Measurements from ENCODE around the gene CNIH1.
A peak's percentile ranks its signal among the peaks of the same experiment; 100 is the strongest.
"Not testable (repeated sequence)": the region's sequence is repeated elsewhere in the genome, so short reads cannot be mapped to it uniquely, and the experiment has no call there.

CNIH1 gene

DNA sequence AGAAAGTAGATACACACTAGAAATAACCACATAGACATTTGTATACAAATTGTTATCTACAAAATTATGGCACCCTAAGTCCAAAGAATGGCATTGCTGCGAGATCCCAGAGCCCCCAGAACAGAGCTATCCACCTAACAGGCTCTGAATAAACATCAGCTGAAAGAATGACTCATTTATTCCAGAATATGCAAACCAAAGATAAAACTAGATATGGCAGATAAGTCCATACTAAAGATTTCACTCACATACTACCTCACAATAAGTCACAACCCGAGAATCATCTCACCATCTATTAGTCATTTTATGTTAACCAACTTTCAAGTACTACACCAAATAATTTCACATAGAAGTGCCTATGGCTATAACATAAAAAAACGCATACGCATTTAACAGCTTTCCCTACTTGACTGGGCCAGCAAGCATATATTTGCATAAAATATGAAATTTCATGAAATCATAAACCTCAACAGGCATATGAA lies 5.6 kb downstream of the CNIH1 start:
- DNase-seq (no peak), ATAC-seq (replicated peaks) (peak; percentile 57 to 65)
- Mint-ChIP-seq H3K4me1 (peaks cover 24 to 73% of the 10 kb centered on the region in 2 donors), H3K9me3 (no peaks in the 10 kb centered on the region), H3K36me3 (peaks cover 30 to 41% of the 10 kb centered on the region in 2 donors), H3K27ac (peak overlapping the region; percentile 59), H3K27me3 (no peaks in the 10 kb centered on the region), H3K4me3 (no peak overlapping the region)

DNA sequence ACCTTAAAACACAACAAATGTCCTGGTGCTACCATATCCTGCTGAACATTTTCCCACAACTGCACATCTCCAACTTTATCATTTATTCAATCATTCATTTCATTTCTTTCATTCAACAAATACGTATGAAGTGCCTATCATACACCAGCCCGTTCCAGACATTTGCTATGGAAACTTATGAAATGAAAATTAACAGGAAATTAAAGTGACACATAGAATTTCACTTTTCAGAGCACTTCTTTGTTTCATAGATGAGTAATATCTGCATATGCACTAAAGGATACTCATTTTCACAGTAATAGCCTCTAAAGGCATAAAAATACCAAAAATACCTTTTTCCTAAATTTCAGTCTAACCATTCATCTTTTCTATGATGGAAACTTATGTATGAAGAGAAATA lies 12.6 kb downstream of the CNIH1 start:
- Mint-ChIP-seq H3K27ac (no peak overlapping the region), H3K4me1 (peaks cover 0 to 11% of the 10 kb centered on the region in 2 donors), H3K27me3 (no peaks in the 10 kb centered on the region), H3K4me3 (no peak overlapping the region), H3K36me3 (peaks cover 30 to 50% of the 10 kb centered on the region in 2 donors), H3K9me3 (no peaks in the 10 kb centered on the region)
- DNase-seq (no peak), ATAC-seq (replicated peaks) (no peak)

DNA sequence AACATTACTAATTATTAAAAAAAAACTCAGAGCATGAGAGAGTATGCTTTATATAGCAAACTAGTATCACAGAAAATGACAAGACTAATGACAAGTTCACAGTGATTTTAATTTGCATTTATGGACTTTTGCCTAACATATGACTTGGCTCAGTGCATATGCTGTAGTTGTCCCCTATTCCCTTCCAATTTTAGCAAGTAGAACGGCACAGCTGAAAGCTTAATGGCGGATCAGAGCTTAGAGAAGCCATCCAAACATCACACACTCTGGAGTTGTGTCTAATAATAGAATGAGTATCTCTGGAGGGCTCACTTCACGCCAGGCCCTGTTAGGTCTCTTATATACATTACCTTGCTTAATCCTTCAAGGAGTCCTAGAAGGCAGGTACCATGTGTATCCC lies 13.3 kb downstream of the CNIH1 start:
- Mint-ChIP-seq H3K27me3 (no peaks in the 10 kb centered on the region), H3K27ac (no peak overlapping the region), H3K36me3 (peaks cover 30 to 50% of the 10 kb centered on the region in 2 donors), H3K9me3 (no peaks in the 10 kb centered on the region), H3K4me3 (no peak overlapping the region), H3K4me1 (peaks cover 0 to 4% of the 10 kb centered on the region in 2 donors)
- DNase-seq (no peak), ATAC-seq (replicated peaks) (no peak)

GRCh38 chr14:54425537-54426274 lies 15.5 kb downstream of the CNIH1 start:
- no peaks in the 10 kb centered on the region for H3K27me3 Mint-ChIP-seq
- no peaks in the 10 kb centered on the region for H3K9me3 Mint-ChIP-seq
- H3K4me3 Mint-ChIP-seq = no peak overlapping the region
- peaks cover 24 to 39% of the 10 kb centered on the region in 2 donors for H3K36me3 Mint-ChIP-seq
- peak overlapping the region; percentile 70 for H3K27ac Mint-ChIP-seq
- DNase-seq = no peak
- no peak for ATAC-seq (replicated peaks)
- peaks cover 1 to 2% of the 10 kb centered on the region in 2 donors for H3K4me1 Mint-ChIP-seq

- H3K27ac Mint-ChIP-seq = peak overlapping the region; percentile 70
- peaks cover 4 to 8% of the 10 kb centered on the region in 2 donors for H3K4me1 Mint-ChIP-seq
- ATAC-seq (replicated peaks) = no peak
- DNase-seq = no peak
- peaks cover 22 to 36% of the 10 kb centered on the region in 2 donors for H3K36me3 Mint-ChIP-seq
- no peak overlapping the region for H3K4me3 Mint-ChIP-seq
- H3K9me3 Mint-ChIP-seq = no peaks in the 10 kb centered on the region
- H3K27me3 Mint-ChIP-seq = no peaks in the 10 kb centered on the region
These were observed 16.1 kb downstream of the CNIH1 start for GRCh38 chr14:54425068-54425467.

GRCh38 chr14:54424479-54424901 lies 16.7 kb downstream of the CNIH1 start:
- no peak overlapping the region for H3K4me3 Mint-ChIP-seq
- H3K27ac Mint-ChIP-seq = no peak overlapping the region
- no peaks in the 10 kb centered on the region for H3K27me3 Mint-ChIP-seq
- H3K4me1 Mint-ChIP-seq = peaks cover 4 to 8% of the 10 kb centered on the region in 2 donors
- no peaks in the 10 kb centered on the region for H3K9me3 Mint-ChIP-seq
- DNase-seq (no peak), ATAC-seq (replicated peaks) (no peak)
- H3K36me3 Mint-ChIP-seq = peaks cover 20 to 31% of the 10 kb centered on the region in 2 donors

GRCh38 chr14:54423991-54424390 lies 17.2 kb downstream of the CNIH1 start:
- Mint-ChIP-seq H3K27ac (no peak overlapping the region), H3K27me3 (no peaks in the 10 kb centered on the region), H3K4me3 (no peak overlapping the region), H3K4me1 (peaks cover 4 to 8% of the 10 kb centered on the region in 2 donors), H3K9me3 (no peaks in the 10 kb centered on the region), H3K36me3 (peaks cover 15 to 26% of the 10 kb centered on the region in 2 donors)
- no peak for ATAC-seq (replicated peaks)
- no peak for DNase-seq

DNA sequence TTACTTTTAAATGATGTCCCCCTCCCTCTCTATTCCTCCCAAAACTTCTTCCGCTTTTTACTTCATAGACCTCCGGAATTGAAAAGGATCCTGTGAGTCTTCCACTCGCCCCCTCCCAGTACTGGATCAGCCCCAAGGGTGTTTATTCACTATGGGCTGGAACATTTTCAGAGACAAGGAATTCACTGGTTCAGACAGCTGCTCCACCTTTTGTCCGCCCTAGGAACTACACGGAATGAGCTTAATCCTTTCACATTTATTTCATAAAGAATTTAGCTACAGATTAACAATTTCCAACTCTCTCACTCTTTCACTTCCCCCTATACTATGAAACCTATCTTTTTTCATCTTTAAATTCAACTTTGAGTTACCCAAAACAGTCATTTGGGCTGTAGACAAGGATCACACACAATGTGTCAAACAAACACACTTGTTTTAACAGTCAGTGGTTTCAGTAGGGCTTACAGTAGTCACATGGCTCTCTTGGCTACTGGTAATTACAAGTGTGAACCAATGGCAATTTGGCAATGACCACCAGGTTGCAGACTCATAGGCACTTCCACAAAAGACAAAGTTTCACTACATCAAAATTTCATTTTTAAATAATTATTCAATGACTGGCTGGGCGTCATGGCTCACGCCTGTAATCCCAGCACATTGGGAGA lies 20.6 kb downstream of the CNIH1 start:
- ATAC-seq (replicated peaks) (peak; percentile 66 to 79), DNase-seq (no peak)
- Mint-ChIP-seq H3K4me1 (peaks cover 4 to 8% of the 10 kb centered on the region in 2 donors), H3K4me3 (no peak overlapping the region), H3K9me3 (no peaks in the 10 kb centered on the region), H3K27me3 (no peaks in the 10 kb centered on the region), H3K27ac (peak overlapping the region; percentile 68), H3K36me3 (peaks cover 6 to 15% of the 10 kb centered on the region in 2 donors)

DNA sequence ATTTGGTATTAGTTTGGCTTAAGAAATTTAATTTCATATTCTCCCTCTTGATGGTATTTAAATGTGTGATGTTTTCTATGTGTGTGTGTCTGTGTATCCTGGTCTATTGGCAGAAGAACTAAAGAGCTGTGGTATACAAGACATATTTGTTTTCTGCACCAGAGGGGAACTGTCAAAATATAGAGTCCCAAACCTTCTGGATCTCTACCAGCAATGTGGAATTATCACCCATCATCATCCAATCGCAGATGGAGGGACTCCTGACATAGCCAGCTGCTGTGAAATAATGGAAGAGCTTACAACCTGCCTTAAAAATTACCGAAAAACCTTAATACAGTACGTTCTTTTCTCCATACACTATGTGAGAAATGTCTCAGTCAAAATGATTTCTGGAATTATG lies 29.8 kb downstream of the CNIH1 start:
- Mint-ChIP-seq H3K4me3 (no peak overlapping the region), H3K9me3 (peaks cover 0 to 3% of the 10 kb centered on the region in 2 donors), H3K27ac (no peak overlapping the region), H3K36me3 (peaks cover 8 to 20% of the 10 kb centered on the region in 2 donors), H3K4me1 (no peaks in the 10 kb centered on the region), H3K27me3 (no peaks in the 10 kb centered on the region)
- DNase-seq = no peak
- no peak for ATAC-seq (replicated peaks)

GRCh38 chr14:54410215-54410614 lies 31.0 kb downstream of the CNIH1 start:
- DNase-seq (no peak), ATAC-seq (replicated peaks) (no peak)
- Mint-ChIP-seq H3K27me3 (no peaks in the 10 kb centered on the region), H3K4me1 (no peaks in the 10 kb centered on the region), H3K27ac (no peak overlapping the region), H3K4me3 (no peak overlapping the region), H3K9me3 (peaks cover 0 to 3% of the 10 kb centered on the region in 2 donors), H3K36me3 (peaks cover 11 to 20% of the 10 kb centered on the region in 2 donors)

DNA sequence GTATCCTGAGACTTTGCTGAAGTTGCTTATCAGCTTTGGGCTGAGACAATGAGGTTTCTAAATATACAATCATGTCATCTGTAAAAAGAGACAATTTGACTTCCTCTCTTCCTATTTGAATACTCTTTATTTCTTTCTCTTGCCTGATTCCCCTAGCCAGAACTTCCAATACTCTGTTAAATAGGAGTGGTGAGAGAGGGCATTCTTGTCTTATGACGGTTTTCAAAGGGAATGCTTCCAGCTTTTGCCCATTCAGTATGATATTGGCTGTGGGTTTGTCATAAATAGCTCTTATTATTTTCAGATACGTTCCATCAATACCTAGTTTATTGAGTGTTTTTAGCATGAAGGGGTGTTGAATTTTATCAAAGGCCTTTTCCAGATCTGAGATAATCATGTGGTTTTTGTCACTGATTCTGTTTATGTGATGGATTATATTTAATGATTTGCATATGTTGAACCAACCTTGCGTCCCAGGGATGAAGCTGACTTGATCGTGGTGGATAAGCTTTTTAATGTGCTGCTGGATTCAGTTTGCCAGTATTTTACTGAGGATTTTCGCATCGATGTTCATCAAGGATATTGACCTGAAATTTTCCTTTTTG lies 37.7 kb downstream of the CNIH1 start:
- not testable (repeated sequence) for DNase-seq; H3K4me3 Mint-ChIP-seq; H3K9me3 Mint-ChIP-seq; H3K4me1 Mint-ChIP-seq; ATAC-seq (replicated peaks); H3K27ac Mint-ChIP-seq; H3K27me3 Mint-ChIP-seq
- peaks cover 11 to 15% of the 10 kb centered on the region in 2 donors for H3K36me3 Mint-ChIP-seq

GRCh38 chr14:54399560-54399959 lies 41.6 kb downstream of the CNIH1 start:
- ATAC-seq (replicated peaks) (no peak), DNase-seq (no peak)
- no peak overlapping the region for H3K27ac Mint-ChIP-seq
- H3K4me3 Mint-ChIP-seq = no peak overlapping the region
- H3K9me3 Mint-ChIP-seq = no peaks in the 10 kb centered on the region
- H3K27me3 Mint-ChIP-seq = no peaks in the 10 kb centered on the region
- H3K4me1 Mint-ChIP-seq = peaks cover 4 to 9% of the 10 kb centered on the region in 2 donors
- peaks cover 2 to 3% of the 10 kb centered on the region in 2 donors for H3K36me3 Mint-ChIP-seq

DNA sequence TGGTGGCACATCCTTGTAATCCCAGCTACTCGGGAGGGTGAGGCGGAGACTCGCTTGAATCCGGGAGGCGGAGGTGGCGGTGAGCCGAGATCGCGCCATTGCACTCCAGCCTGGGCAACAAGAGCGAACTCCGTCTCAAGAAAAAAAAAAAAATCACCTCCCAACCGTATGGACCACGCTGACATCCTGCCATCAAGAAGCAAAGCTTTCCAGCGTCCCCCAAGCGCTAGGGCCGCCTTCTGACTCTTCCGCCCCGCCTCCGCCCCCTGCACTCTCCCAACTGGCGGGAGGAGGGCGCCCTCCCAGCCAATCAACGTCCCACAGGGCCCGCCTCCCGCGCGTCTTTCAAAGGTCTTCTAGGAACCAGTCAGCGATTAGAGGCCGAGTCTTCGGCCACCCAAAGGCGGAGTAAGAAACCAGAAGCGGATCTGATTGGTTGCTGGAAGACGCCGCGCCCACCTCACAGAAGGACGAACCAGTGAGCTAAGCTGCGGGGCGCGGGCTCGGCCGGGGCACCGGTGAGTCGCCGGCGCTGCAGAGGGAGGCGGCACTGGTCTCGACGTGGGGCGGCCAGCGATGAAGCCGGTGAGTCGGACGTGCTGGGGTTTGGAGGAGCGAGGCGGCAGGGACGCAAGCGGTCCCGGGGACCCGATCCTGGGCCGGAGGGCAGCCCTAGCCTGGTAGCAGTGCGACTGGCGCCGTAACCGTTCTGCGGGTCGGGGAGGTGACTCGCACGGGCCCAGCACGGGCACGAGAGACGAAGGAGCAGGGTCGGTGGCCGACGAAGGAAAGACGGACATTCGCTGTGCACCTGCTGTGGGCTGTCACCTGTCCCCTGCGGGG lies 44.5 kb downstream of the CNIH1 start, which contains the start of gene CDKN3:
Gene CDKN3, plus strand, starts transcription at position 515 of the 843 bp plus-strand sequence. Its CDS starts 62 bp downstream, at position 577.
- H3K36me3 Mint-ChIP-seq = no peaks in the 10 kb centered on the region
- peak within 1 kb of the TSS; percentile 10 for H3K27ac Mint-ChIP-seq
- H3K4me3 Mint-ChIP-seq = peak within 1 kb of the TSS; percentile 80 to 82
- DNase-seq = peak; percentile 97
- no peaks in the 10 kb centered on the region for H3K27me3 Mint-ChIP-seq
- peak; percentile 95 to 97 for ATAC-seq (replicated peaks)
- H3K9me3 Mint-ChIP-seq = no peaks in the 10 kb centered on the region
- H3K4me1 Mint-ChIP-seq = peaks cover 4 to 9% of the 10 kb centered on the region in 2 donors

DNA sequence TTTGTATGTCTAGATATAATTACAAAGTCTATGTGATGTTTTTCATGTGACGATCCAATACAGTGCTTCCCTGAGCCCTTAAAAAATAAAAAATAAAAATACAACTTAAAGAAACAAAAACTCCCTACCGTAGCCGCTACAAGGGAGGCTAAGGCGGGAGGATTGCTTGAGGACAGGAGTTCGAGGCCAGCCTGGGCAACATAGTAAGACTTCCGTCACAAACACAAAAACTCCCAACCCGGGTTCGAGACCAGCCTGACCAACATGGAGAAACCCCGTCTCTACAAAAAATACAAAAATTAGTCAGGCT lies 45.0 kb downstream of the CNIH1 start:
- Mint-ChIP-seq H3K9me3 (no peaks in the 10 kb centered on the region), H3K36me3 (no peaks in the 10 kb centered on the region), H3K27ac (peak overlapping the region; percentile 10), H3K27me3 (no peaks in the 10 kb centered on the region), H3K4me1 (peaks cover 4 to 9% of the 10 kb centered on the region in 2 donors), H3K4me3 (peak overlapping the region; percentile 80 to 82)
- no peak for DNase-seq
- no peak for ATAC-seq (replicated peaks)
